GM19468 (cell line): Measurements from ENCODE around the gene PLXNA4.

Experiments used
- ATAC-seq: cut with Tn5 transposase; IDR thresholded peaks from one replicate; pipeline ENCODE4 v1.9.1; 2021; ENCODE audit warnings: mild to moderate bottlenecking, moderate library complexity, moderate number of reproducible peaks; ENCODE audit not compliant: unreplicated experiment; ENCODE audit errors: extremely low read depth

PLXNA4 gene

DNA sequence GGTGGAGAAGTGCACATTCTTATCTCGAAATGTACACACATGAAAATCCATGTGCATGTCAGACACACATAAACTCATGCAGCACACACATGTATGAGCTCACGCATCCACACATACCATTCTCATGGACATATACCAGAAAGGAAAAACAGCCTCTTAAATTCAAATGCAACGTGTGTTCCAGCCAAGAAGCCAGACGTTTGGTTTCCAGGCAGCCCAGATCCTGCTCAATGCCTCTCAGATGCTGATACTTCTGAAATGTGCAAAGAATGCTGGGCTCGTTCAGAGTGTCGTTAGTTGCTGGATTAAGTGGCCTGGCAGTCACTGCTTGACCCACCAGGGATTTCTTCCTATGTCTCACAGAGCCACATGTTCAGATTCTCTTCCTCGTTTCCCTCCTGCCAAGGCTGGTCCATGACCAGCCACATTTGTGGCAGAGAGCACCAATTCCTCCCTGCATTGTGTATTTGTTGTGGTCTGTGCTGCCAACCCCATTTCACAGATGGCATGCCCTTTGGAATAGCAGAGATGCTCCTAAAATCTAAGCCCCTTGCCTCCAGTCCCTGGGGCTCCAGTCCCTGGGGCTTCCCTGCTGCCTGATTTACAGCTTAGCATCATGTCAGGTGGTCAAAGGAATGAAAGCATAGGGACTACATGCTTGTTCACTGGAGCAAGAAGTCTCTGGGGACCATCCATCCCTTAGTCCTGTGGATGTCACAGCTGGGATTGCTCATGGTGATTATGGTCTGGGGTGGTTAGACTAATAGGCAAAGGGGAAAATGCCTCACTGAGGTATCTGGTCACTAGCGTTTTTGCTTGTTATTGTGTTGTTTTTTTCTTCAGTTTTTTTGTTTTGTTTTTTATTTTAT, 426.6 kb downstream of the PLXNA4 start:
- no peak for ATAC-seq

DNA sequence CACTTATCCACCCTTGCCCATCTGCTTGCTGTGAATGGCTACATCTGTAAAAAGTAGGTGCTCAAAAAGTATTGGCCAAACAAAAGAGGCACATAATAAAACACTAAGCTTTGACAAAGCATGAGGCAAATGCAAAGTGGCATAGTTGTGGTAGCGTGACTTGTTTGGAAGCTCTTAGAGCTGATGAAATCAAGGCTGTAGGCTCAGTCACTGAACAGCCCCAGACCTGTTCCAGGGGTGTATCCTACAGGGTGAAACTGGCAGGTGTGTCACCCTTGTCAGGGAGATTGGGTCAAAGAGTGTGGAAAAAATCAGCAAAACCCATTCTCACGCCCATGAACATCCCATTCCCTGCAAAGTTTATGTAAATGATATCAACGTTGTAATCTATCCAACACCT, 427.4 kb downstream of the PLXNA4 start:
- ATAC-seq: no peak

DNA sequence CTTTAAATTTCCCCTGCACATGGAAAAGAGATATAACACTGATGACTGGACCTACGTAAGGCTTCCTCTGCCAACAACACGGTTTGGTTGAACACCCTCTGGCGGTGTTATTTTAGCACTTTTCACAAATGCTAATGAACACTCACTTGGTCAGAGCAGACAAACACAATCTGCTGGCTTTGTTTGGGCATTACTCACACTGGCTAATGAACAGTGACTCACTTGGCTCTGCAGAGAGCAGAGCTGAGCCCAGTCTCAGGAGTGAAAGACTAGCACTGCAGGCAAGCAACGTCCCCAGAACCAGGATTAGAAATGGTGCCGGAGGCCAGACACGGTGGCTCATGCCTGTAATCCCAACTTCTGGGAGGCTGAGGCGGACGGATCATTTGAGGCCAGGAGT, 430.8 kb downstream of the PLXNA4 start:
- ATAC-seq: no peak

DNA sequence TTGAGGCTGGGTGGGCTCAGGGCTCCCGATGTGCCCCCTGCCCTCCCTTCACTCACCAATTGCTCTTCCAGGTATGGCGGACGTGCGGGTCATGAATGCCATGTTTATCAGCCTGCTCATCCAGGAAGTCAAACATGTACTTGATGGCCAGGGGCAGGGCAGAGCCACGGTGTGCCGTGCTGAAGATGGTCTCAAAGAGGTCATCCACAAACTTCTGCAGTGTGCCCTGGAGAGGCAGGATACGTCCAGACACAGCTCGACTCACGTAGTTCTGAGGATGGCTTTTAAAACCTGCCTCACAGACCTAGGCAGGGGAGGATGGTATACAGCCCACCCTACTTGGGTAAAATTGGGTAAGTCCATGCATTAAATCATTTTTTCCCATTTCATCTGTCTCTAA, 431.2 kb downstream of the PLXNA4 start:
- ATAC-seq: no peak

DNA sequence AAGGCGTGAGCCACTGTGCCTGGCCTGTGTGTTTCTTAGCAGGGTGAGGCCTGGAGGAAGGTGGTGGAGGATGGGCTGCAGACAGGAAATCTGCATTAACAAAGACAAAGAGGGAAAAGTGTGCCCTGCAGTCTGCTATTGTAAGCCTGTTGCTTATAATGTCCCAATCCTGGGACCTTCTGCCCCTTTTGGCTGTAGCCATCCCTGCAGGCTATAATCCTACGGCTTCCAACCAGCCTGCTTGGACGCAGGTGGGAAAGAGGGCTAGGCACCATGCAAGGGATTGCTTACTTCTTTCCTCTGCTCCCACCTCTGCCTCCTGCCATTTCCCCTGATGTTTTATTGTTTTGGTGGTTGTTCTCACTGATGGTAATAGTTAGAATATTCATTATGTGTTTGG, 434.3 kb downstream of the PLXNA4 start:
- ATAC-seq: no peak

DNA sequence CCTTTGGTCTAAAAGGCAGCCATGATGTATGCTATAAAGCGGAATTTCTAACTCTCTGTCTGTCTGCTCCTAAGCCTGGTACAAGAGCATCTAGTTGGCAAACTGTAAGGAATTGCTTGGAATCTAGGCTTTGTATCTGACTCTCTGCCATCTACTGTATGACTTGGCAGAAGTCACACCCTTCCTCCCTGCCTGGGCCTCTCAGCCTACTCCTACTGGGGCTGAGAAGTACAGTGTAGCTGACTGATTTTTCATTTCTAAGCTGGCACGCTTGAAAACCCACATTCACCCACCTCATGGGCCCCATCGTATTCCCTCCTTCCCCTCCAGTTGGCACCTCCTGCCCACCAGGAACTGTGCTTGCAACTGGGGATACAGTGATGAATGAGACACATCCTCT, 435.2 kb downstream of the PLXNA4 start:
- ATAC-seq: no peak

DNA sequence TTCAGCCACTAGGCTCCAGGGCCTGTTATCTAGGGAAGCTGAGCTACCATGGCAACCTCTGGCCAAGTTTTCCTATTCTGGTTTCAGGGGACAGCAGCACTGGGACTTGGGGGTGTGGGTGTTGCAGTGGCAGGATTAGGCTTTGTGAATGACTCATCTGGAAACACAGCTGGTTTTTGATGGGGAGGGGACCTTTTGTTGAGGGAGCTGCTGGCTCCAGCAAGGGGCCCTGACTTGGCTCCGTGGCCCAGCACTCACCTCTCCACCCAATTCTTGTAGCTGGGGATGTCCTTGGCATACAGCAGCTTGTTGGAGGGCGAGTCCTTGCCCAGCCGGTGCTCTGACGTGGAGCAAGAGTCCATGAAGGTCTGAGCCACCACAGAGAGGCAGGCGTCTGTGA, 435.9 kb downstream of the PLXNA4 start:
- ATAC-seq: no peak

DNA sequence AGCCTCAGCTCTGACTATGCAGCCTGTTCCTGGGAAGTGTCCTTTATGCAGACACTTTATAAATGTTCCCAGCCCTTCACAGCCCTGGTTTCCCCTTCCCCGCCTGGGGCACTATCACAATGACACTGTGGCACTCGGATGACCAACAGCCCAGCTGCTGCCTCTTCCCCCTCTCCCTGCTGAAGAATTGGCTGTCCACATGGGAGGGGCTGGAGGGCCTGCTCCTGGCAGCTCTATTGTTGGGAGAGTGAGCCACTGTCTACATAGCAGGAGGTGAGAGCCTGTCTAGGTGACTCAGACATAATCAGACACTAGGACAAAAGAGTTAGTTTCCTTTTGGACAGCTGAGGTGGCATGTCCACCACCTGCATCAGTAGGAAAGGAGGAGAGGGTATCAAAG, 437.5 kb downstream of the PLXNA4 start:
- ATAC-seq: no peak

DNA sequence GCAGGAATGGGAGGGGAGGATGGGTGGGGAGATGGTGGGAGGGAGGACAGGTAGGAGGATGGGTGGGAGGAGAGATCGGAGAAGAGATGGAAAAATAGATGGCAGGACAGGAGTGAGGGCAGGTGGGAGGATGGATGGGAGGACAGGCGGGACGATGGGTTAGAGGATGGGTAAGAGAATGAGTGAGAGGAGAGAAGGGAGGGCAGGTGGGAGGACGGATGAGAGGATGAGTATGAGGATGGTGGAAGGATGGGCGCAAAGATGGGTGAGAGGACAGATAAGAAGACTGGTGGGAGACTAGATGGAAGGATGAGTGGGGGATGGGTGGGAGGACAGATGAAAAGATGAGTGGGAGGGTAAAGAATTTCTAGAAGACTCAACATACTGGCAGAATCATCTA, 438.6 kb downstream of the PLXNA4 start:
- no peak for ATAC-seq

DNA sequence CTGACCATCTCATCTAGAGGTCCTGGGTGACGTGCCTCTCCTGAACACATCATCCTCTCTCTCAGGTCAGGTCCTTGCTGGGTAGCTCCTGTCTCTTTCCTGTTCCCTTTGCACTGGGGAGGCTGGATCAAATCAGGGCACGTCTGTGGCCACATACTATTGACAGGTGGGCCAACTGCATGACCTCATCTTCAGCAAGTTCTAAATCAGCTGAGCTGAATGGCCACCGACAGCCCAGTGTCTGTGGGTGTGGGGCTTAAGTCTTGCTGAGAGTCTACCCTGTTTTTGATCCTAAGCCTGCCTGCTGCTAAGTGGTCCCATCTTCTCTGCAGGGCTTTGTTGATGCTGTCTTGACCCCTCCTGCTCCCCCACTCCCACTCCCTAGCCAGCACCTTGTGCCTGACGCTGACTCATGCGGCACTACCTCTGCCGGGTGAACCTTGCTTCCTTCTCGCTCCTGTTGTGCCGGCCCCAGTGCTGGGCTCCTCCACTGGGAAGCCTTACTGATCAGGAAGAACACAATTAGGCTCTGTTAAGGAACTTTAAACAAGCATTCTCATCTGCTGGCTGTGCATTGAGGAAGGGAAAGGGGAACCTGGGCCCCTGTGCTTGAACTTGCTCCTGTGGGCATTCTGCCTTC, 440.4 kb downstream of the PLXNA4 start:
- no peak for ATAC-seq

DNA sequence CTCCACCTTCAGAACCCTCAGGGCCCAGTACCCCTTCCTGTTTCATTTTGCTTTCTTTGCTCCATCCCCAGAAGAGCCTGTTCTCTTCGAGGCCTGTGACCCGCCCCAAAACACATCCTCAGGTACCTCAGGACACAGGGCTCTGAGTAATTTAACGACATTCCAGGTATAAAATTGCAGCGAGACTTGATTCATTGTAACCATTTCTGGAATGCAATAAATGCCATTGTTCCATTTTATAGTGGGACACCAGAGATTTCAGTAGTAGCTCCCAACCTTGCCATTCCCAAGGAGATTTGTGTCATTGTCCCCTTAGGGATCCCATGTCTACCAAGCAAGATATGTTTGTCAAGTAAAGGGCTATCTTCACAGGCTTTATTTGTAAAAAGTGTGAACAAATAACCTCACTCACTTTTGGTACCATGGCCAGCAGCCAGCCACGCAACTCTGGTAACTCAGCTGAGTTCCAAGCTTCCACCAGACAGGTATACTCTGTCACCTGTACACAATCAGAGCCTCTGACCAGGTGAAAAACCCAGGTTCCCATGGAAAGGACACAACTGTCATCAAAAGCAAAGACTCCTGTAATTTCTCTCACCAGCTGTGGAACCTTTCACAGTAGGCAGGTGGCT, 441.3 kb downstream of the PLXNA4 start:
- ATAC-seq: no peak

DNA sequence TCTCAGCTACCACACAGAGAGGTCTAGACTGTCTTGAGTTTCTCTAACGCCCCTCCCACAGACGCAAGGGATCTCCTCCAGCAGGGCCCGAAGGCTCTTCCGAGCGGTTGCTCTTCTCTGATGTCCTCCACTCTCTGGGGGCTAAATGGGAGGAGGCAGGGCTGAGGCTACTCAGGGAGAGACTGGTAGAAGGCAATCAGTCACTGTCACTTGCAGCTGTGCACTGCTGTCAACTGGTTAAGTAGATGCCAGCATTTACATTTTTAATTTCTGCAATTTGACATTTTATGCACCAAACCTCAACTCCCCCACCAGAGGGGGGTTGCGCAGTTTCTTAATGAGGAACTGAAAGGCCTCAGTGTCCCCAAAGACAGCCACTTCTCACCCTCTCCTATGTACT, 442.8 kb downstream of the PLXNA4 start:
- ATAC-seq: no peak

DNA sequence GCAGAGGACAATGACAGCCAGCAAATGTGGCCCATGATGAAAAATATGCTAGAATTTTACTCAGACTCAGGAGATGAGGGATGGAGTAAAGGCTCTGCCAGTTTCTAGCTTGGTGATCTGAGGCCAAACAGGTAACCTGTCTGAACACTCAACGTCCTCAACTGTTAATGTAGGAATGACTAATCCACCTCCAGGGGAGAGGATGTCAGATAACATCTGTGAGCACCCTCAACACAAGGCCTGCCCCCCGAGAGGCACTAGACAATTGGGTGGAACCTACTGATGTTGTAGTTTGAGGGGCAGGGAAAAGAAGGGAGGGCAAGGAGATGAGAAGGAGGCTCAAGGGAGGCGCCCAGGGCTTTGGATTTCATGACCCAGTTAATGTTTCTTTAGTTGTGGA, 445.1 kb downstream of the PLXNA4 start:
- no peak for ATAC-seq

DNA sequence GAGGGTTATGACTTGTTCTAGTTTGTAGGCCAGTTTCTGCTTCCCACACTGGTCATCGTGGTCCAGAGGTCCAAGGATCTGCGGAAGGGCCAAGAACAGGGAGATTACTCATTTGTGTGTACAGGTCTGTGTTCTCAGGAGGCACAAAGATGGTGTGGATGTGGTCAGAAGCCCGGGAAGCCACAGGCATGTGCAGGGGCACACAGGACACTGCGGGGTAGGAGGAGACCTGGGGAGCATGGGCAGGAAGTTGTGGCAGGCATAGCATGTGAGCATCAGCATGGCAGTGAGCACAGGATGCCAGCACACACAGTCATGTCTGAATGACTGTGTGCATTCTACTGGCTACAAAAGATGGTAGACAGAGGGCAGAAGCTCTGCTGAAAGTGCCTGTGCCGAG, 445.8 kb downstream of the PLXNA4 start:
- no peak for ATAC-seq

DNA sequence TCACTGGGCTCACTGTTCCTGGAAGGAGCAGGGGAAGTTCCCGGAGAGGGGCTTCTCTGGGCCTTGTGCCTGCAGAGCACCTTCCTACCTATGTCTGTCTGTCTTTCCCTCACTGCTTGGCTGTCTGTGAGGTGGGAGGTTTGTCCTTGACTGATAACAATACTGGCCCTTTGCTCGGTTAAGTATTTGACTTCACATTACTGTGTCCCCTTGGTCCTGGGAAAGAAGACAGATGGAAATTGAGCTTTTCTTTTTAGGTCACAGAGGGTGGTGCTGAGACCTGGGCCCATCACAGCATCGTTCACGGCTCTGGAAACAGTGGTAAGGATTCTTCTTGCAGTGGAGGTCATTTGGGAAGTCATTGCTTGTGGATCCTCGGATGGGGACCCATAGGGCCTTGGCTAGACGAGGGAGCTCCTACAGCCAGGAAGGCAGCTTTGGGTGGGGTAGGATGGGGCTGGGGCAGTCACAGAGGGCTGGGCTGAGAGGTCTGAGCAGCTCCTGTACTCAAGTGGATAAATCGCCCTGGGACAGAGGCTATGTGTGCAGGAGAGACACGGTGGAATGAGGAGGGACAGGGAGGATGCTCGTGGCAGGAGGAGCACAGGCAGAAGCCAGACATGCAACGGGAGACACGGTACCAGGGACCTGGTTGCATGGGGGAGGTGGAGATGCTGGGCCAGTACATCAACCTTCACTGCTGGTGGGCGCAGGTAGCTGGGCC, 450.2 kb downstream of the PLXNA4 start:
- ATAC-seq: no peak

DNA sequence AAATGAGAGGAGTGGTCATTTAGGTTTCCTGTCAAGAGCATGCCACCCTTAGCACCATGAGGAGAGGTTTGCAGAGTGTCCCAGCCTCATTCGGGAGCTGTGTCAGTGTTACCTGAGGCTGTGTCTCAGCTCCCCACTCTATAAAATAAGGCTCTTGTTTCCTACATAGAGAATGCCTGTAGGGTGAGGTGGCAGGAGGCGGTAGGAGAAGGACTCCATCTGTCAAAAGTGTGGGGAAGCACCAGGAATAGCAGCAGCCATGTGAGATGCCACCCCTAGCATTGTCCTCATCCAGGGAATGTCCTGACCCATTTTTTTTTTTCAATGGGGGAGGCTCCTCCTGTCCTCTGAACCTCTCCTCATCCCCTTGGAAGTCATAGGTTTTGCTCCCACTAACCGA, 451.2 kb downstream of the PLXNA4 start:
- ATAC-seq: no peak

DNA sequence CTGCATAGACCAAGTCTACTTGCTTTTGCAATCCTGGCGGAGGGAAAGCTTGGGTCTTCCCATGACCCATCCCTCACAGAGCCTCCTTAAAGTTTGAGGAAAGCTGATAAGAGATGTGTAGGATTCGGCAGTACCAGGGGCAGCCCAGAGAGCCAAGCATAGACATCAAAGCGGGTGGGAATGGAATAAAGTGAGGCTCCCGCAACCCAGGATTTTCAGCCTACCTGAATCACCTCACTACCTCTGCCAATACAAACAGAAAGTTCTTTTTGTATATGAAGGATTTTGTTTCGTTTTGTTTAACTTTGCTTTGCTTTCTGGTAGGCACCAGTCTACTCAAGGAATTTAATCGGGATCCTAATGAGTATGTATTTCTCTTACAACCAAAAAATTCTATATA, 451.7 kb downstream of the PLXNA4 start:
- ATAC-seq: no peak

DNA sequence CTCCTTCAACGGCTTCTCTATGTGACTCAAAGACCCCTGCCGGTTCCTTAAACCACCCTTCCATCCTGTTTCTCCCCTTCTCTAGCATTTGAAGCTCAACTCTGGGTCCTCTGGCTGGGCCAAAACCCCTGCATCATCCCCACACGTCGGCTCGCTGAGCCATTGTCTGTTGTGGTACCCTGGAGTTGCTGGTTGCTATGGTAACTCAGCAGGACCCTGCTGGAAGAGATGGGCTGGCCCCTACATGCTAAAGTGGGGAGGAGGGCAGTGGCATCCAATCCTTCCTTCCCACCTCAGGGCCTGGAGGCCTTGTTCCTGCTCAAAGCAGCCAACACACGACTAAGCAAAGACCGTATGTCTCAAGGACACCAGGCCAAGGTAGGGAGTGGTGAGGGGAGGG, 452.5 kb downstream of the PLXNA4 start:
- ATAC-seq: no peak

DNA sequence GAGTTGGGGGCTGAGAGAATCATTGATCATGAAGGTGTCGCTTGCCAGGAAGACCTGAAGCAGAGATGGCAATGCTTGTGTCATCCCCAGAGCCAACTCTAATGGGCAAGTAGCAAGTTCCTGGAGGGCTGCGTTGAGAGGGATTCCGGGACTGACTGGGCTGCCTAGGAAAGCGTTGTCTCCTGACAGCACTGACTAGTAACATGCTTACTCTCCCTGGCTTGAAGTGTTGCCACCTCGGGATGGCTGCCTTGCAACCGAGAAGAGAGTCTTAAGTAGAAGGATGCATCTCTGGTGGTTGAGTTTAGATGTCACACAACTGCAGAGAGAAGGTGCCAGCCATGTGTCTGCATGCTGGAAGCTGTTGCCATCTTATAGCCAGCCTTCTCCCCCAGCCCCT, 453.4 kb downstream of the PLXNA4 start:
- no peak for ATAC-seq

DNA sequence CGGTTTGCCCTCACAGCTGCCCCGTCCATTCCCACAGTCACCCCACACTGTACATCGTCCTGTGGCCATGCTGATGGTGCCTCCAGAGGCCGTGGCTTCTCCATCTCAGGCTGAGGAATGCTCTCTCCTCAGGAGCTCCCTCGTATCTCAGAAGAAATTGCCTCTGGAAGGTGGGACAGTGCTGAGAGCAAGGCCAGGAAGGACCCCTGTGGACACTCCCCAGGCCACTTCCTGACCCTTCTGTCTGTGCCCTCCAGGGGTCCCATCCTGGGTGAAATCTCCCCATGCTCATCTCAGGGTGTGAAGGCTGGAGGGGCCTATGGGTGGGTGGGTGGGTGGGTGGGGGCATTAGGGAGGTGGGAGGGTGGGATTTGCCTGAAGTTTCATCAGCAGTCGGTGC, 454.3 kb downstream of the PLXNA4 start:
- ATAC-seq: no peak

DNA sequence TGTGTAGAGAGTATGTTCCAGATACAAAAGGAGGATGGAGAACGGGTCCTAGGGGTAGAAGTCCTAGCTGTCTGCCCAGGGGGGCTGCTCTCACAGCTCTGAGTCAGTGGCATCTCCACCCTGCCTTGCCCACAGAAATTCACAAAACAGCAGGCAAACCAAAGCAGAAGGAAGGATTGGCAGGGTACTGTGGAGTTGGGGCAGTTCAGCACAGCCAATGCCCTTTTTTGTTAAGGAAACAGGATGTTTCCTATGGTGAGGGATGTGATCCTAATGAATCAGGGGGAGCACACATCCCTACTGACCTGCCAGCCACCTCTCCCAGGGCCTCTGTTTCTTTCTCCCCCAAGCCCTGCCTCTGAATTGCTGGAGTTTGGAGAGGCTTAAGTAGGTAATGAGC, 457.6 kb downstream of the PLXNA4 start:
- no peak for ATAC-seq
